Vagina (tissue), 2 donors: ENCODE data around the gene ZMAT5. TPM values are rescaled to one million over a fixed set of nuclear protein-coding genes. Genes with fewer than 3 reads are reported as not detected.

Experiments
- DNase-seq, 2 donors: peaks; one replicate each; pipeline ENCODE4 v3.0.0-alpha.2; 2017; ENCODE audit errors: extremely low spot score in 2 of 2
- H3K27ac ChIP-seq: fragments of 200-600 bp; sonication (generic); one replicate; pipeline ENCODE4 v1.5.1; 2019
- H3K27me3 ChIP-seq: fragments of 200-600 bp; sonication (generic); one replicate; pipeline ENCODE4 v1.5.1; 2019
- H3K36me3 ChIP-seq, 2 donors: fragments of 200-600 bp; sonication (generic); one replicate each; pipeline ENCODE4 v1.5.1; 2017 to 2019
- H3K4me1 ChIP-seq: fragments of 200-600 bp; sonication (generic); one replicate; pipeline ENCODE4 v1.5.1; 2019
- H3K4me3 ChIP-seq, 2 donors: fragments of 200-600 bp; sonication (generic); 1 replicate in 1 of 2; 2 replicates in 1 of 2; pipeline ENCODE4 v1.5.1; 2016 to 2019
- H3K9me3 ChIP-seq: fragments of 200-600 bp; sonication (generic); one replicate; pipeline ENCODE4 v1.5.1; 2019
- POLR2A ChIP-seq, 2 donors: fragments of 450-650 bp; IDR thresholded peaks; one replicate each; pipeline ENCODE4 v1.6.1; 2017; ENCODE audit warnings: antibody characterized with exemption in 2 of 2, mild to moderate bottlenecking in 2 of 2, moderate library complexity in 2 of 2
- POLR2AphosphoS5 ChIP-seq, 2 donors: sonication (generic); formaldehyde crosslinking; IDR thresholded peaks; one replicate each; pipeline ENCODE4 v1.9.0; 2017; ENCODE audit warnings: antibody characterized with exemption in 2 of 2, mild to moderate bottlenecking in 2 of 2, low read depth in 1 of 2; ENCODE audit not compliant: insufficient read depth in 1 of 2
- intact Hi-C: fragments of 100-400 bp; cut with DNase I; formaldehyde crosslinking; loops from one replicate; pipeline ENCODE4 v1.15.1; 2023
- total RNA-seq: library from RNA; depleted of rRNA; stranded (reverse); fragments of >200 nt; gene quantifications from one replicate; pipeline ENCODE4 v1.2.3, GENCODE V29; 2016
- TF ChIP-seq, protein P1 (sequence below), 3 experiments: fragments of 450-650 bp in 2 of 3; fragments of 200-600 bp in 1 of 3; sonication (generic) in 1 of 3; IDR thresholded peaks; one replicate each; pipeline ENCODE4 v1.5.1; 2017 to 2019; ENCODE audit warnings: antibody characterized with exemption in 3 of 3, mild to moderate bottlenecking in 2 of 3, moderate library complexity in 2 of 3

Gene ZMAT5
- total RNA-seq, 1 donor from 2014 or later: 22.6 TPM

DNA sequence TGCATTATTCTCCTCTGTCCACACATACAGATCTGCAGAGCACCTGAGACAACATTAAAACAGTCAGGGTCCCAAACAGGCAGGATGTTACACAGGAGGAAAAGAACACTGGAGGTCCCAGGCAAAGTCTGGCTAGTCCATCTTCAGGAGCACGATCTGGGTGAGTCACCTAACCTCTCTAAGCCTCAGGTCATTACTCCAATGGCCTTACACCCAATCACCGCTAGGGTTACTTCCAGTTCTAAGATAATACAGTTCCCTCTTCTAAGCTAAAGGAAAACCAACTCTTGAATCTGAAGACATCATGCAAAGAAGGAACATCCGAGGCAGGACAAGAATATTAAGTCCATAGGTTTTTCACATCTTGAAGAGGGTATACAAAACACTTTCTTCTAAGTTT lies 46.8 kb upstream of the ZMAT5 start:
- no peak overlapping the region for H3K4me3 ChIP-seq
- intact Hi-C loops: no loop called here
- H3K4me1 ChIP-seq: peaks cover 25% of the 10 kb centered on the region
- no peaks in the 10 kb centered on the region for H3K27me3 ChIP-seq
- TF ChIP-seq, protein P1, sequence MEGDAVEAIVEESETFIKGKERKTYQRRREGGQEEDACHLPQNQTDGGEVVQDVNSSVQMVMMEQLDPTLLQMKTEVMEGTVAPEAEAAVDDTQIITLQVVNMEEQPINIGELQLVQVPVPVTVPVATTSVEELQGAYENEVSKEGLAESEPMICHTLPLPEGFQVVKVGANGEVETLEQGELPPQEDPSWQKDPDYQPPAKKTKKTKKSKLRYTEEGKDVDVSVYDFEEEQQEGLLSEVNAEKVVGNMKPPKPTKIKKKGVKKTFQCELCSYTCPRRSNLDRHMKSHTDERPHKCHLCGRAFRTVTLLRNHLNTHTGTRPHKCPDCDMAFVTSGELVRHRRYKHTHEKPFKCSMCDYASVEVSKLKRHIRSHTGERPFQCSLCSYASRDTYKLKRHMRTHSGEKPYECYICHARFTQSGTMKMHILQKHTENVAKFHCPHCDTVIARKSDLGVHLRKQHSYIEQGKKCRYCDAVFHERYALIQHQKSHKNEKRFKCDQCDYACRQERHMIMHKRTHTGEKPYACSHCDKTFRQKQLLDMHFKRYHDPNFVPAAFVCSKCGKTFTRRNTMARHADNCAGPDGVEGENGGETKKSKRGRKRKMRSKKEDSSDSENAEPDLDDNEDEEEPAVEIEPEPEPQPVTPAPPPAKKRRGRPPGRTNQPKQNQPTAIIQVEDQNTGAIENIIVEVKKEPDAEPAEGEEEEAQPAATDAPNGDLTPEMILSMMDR (IDR thresholded peaks at IDR 0.05): no peak
- TF ChIP-seq POLR2A (IDR thresholded peaks at IDR 0.05) (no peak), POLR2AphosphoS5 (IDR thresholded peaks at IDR 0.05; ENCODE audit: insufficient read depth in 1 of 2, low read depth in 1 of 2) (no peak)
- DNase-seq: no peak
- no peak overlapping the region for H3K27ac ChIP-seq
- no peaks in the 10 kb centered on the region for H3K9me3 ChIP-seq
- peaks cover 0 to 55% of the 10 kb centered on the region in 2 donors for H3K36me3 ChIP-seq

DNA sequence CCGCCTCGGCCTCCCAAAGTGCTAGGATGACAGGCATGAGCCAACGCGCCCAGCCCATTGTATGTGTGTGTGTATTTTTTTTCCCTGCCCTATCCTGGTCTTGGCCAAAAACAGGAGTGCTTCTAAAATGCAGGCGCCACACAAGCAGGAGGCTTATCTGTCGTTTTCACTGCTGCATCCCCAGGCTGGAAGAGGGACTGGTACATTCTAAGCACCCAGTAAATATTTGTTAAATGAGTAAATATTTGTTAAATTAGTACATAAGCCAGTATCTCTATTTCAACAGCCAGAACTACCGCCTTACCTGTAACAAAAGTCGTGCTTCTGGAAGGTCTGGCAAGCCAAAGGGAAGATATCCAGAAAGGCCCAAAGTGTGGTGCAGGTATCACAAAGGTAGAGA lies 46.3 kb upstream of the ZMAT5 start:
- peaks cover 25% of the 10 kb centered on the region for H3K4me1 ChIP-seq
- no peak for TF ChIP-seq POLR2A (IDR thresholded peaks at IDR 0.05)
- no peak for TF ChIP-seq POLR2AphosphoS5 (IDR thresholded peaks at IDR 0.05; ENCODE audit: insufficient read depth in 1 of 2, low read depth in 1 of 2)
- TF ChIP-seq, protein P1 (IDR thresholded peaks at IDR 0.05): no peak
- H3K27ac ChIP-seq: no peak overlapping the region
- H3K36me3 ChIP-seq: peaks cover 0 to 58% of the 10 kb centered on the region in 2 donors
- H3K27me3 ChIP-seq: no peaks in the 10 kb centered on the region
- DNase-seq: no peak
- no peaks in the 10 kb centered on the region for H3K9me3 ChIP-seq
- intact Hi-C loops: no loop called here
- no peak overlapping the region for H3K4me3 ChIP-seq

DNA sequence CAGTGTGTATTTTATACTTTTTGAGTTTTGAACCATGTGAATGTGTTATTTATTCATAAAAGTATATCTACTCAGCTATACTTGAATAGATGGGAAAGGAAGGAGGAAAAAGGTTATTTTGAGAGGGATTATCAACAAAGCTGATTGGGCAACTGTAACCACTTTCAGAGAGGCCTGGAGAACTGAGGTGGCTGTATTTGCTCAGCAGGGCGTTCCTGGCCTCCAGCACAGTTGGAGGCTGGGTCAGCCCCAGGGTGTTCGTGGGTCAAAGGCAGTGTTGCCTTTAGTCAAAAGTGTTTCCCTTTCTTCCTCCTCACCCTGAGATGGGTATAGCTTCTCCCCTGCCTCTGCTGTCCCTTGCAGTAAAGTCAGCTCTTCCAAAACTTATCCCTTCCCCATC lies 44.6 kb upstream of the ZMAT5 start:
- no peak overlapping the region for H3K27ac ChIP-seq
- no peaks in the 10 kb centered on the region for H3K9me3 ChIP-seq
- DNase-seq: no peak
- H3K4me3 ChIP-seq: no peak overlapping the region
- H3K36me3 ChIP-seq: peaks cover 0 to 75% of the 10 kb centered on the region in 2 donors
- intact Hi-C loops: no loop called here
- peaks cover 9% of the 10 kb centered on the region for H3K4me1 ChIP-seq
- H3K27me3 ChIP-seq: no peaks in the 10 kb centered on the region
- no peak for TF ChIP-seq POLR2A (IDR thresholded peaks at IDR 0.05)
- TF ChIP-seq, protein P1 (IDR thresholded peaks at IDR 0.05): no peak
- no peak for TF ChIP-seq POLR2AphosphoS5 (IDR thresholded peaks at IDR 0.05; ENCODE audit: insufficient read depth in 1 of 2, low read depth in 1 of 2)

DNA sequence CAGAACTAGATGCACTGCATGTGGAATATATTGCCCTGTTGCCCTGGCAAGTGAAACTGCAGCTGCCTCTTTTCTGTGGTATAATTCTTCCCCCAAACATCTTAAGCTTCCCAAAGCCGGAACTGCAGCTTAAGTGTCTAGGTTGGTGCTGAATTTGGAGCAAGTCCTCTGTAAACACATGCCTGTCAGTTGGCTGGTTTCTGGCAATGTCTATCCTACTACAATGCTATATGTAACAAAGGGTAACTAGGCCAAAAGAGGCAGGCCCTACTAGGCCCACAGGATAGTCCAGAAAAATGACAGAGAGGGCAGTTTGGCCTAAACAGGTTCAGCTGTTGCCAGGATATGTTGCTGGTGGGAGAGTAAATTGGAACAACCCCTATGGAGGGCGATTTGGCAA lies 43.4 kb upstream of the ZMAT5 start:
- Histone ChIP-seq H3K4me3 (no peak overlapping the region), H3K9me3 (no peaks in the 10 kb centered on the region), H3K27ac (no peak overlapping the region), H3K4me1 (no peaks in the 10 kb centered on the region), H3K36me3 (peaks cover 0 to 84% of the 10 kb centered on the region in 2 donors), H3K27me3 (no peaks in the 10 kb centered on the region)
- intact Hi-C loops: no loop called here
- no peak for DNase-seq
- TF ChIP-seq, protein P1 (IDR thresholded peaks at IDR 0.05): no peak
- no peak for TF ChIP-seq POLR2AphosphoS5 (IDR thresholded peaks at IDR 0.05; ENCODE audit: insufficient read depth in 1 of 2, low read depth in 1 of 2)

DNA sequence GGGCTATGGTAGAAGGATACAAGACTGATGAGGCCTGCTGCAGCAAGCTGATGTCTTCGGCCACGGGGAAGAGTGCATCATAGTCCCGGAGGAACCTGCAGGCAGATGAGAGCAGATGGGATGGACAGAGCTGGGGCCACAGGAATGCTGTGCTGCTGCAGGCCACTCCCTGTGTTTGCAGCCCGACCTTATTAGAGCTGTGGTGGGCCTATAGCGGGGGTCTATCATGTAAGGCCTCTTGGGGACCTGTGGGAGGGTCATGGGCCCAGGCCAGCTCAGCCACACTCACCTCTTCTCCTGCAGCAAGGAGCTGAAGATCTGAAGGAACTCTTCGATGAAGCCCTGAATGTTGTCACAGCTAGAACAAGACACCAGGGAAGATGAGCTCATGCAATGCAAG lies 39.4 kb upstream of the ZMAT5 start:
- H3K27ac ChIP-seq: no peak overlapping the region
- TF ChIP-seq POLR2AphosphoS5 (IDR thresholded peaks at IDR 0.05; ENCODE audit: insufficient read depth in 1 of 2, low read depth in 1 of 2) (no peak), POLR2A (IDR thresholded peaks at IDR 0.05) (no peak)
- TF ChIP-seq, protein P1 (IDR thresholded peaks at IDR 0.05): no peak
- H3K36me3 ChIP-seq: peaks cover 0 to 83% of the 10 kb centered on the region in 2 donors
- DNase-seq: no peak
- no peak overlapping the region for H3K4me3 ChIP-seq
- H3K4me1 ChIP-seq: no peaks in the 10 kb centered on the region
- intact Hi-C loops: no loop called here
- H3K9me3 ChIP-seq: no peaks in the 10 kb centered on the region
- H3K27me3 ChIP-seq: no peaks in the 10 kb centered on the region
